ENCODE data around the gene ZBTB32. TPM values are rescaled to one million over a fixed set of nuclear protein-coding genes. Genes with fewer than 3 reads are reported as not detected.

Gene ZBTB32
- total and polyA plus RNA-seq, 2 donors = 0.09 to 2.0 TPM

- no peak overlapping the region for H3K27ac ChIP-seq (ENCODE audit: low read depth in 1 of 2, low read length in 1 of 2)
- peaks cover 17 to 24% of the 10 kb centered on the region in 2 donors for H3K27me3 ChIP-seq (ENCODE audit: control insufficient read depth in 2 of 2, insufficient read depth in 1 of 2, low read length in 1 of 2)
- WGBS = 97% methylated on average over 14 of the region's 14 CpGs
- no peak overlapping the region for H3K4me3 ChIP-seq (ENCODE audit: low read length in 2 of 2)
- peaks cover 8 to 24% of the 10 kb centered on the region in 2 donors for H3K36me3 ChIP-seq (ENCODE audit: control insufficient read depth in 2 of 2, insufficient read depth in 2 of 2, low read length in 1 of 2)
- no peak for DNase-seq (ENCODE audit: low read depth in 6 of 9, low spot score in 9 of 9)
- peaks cover 14 to 32% of the 10 kb centered on the region in 2 donors for H3K4me1 ChIP-seq (ENCODE audit: control insufficient read depth in 2 of 2, insufficient read depth in 2 of 2, low read length in 2 of 2)
- H3K9me3 ChIP-seq (ENCODE audit: control insufficient read depth in 2 of 2, insufficient read depth in 1 of 2, low read length in 1 of 2) = peaks cover 0 to 7% of the 10 kb centered on the region in 2 donors
These were observed 47.7 kb downstream of the ZBTB32 start for GRCh38 chr19:35751839-35752745.

DNA sequence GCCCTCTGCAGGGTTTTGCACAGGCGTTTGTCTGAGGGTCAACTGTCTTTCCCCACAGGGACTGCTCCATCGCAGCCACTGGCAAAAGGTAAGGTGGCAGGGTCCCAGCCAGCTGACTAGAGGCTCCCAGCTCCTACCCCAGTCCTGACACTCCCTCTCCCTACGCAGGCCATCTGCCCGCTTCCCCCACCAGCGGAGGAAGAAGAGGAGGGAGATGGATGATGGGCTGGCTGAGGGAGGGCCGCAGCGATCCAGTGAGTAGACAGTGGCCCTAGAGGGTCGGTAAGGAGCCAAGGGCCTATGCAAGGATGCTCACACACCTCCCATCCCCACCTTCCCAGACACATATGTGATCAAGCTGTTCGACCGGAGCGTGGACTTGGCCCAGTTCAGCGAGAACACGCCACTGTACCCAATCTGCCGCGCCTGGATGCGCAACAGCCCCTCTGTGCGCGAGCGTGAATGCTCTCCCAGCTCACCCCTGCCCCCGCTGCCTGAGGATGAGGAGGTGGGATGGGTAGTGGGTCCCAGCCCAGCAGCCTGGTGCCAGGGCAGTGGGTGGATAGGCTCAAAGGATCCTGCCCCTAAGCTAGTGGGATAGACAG is 48.5 kb downstream of the ZBTB32 start:
- H3K27ac ChIP-seq (ENCODE audit: low read depth in 1 of 2, low read length in 1 of 2) = no peak overlapping the region
- no peak for DNase-seq (ENCODE audit: low read depth in 6 of 9, low spot score in 9 of 9)
- H3K9me3 ChIP-seq (ENCODE audit: control insufficient read depth in 2 of 2, insufficient read depth in 1 of 2, low read length in 1 of 2) = peaks cover 0 to 10% of the 10 kb centered on the region in 2 donors
- H3K4me3 ChIP-seq (ENCODE audit: low read length in 2 of 2) = no peak overlapping the region
- H3K27me3 ChIP-seq (ENCODE audit: control insufficient read depth in 2 of 2, insufficient read depth in 1 of 2, low read length in 1 of 2) = peaks cover 20 to 29% of the 10 kb centered on the region in 2 donors
- peaks cover 8 to 24% of the 10 kb centered on the region in 2 donors for H3K36me3 ChIP-seq (ENCODE audit: control insufficient read depth in 2 of 2, insufficient read depth in 2 of 2, low read length in 1 of 2)
- H3K4me1 ChIP-seq (ENCODE audit: control insufficient read depth in 2 of 2, insufficient read depth in 2 of 2, low read length in 2 of 2) = peaks cover 18 to 34% of the 10 kb centered on the region in 2 donors
- 98% methylated on average over 20 of the region's 20 CpGs for WGBS

DNA sequence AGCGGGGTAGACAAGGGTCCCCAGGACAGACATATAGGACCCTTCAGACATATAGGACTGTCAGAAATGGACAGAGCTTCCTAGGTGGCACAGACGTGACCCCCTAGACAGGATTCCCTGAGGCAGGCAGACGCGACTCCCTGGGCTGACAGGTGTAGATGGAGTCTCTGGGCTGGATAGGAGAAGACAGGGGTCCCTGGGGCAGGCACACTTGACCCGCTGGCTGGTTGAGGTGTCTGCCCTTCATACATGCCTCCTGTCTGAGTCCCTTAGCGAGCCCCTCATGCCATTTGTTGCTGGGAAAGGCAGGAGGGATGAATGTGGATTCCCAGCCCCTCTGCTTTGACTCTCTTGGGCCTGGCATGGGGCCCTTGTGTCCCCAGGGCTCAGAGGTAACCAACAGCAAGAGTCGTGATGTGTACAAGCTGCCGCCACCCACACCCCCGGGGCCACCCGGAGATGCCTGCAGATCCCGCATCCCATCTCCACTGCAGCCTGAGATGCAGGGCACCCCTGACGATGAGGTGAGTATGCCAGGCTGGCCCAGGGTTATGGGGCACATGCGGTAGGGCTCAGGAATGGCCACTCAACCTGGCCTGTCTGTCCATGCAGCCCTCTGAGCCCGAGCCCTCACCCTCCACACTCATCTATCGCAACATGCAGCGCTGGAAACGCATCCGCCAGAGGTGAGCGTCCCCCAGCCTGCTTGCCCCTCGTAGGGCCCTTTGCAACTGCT is 49.4 kb downstream of the ZBTB32 start:
- no peak for DNase-seq (ENCODE audit: low read depth in 6 of 9, low spot score in 9 of 9)
- Histone ChIP-seq H3K4me1 (ENCODE audit: control insufficient read depth in 2 of 2, insufficient read depth in 2 of 2, low read length in 2 of 2) (peaks cover 23 to 34% of the 10 kb centered on the region in 2 donors), H3K36me3 (ENCODE audit: control insufficient read depth in 2 of 2, insufficient read depth in 2 of 2, low read length in 1 of 2) (peaks cover 8 to 24% of the 10 kb centered on the region in 2 donors), H3K4me3 (ENCODE audit: low read length in 2 of 2) (no peak overlapping the region), H3K27ac (ENCODE audit: low read depth in 1 of 2, low read length in 1 of 2) (no peak overlapping the region), H3K27me3 (ENCODE audit: control insufficient read depth in 2 of 2, insufficient read depth in 1 of 2, low read length in 1 of 2) (peaks cover 20 to 29% of the 10 kb centered on the region in 2 donors), H3K9me3 (ENCODE audit: control insufficient read depth in 2 of 2, insufficient read depth in 1 of 2, low read length in 1 of 2) (peaks cover 0 to 10% of the 10 kb centered on the region in 2 donors)
- WGBS = 98% methylated on average over 20 of the region's 20 CpGs

- 96% methylated on average over 13 of the region's 13 CpGs for WGBS
- no peak for DNase-seq (ENCODE audit: low read depth in 6 of 9, low spot score in 9 of 9)
- Histone ChIP-seq H3K4me3 (ENCODE audit: low read length in 2 of 2) (no peak overlapping the region), H3K4me1 (ENCODE audit: control insufficient read depth in 2 of 2, insufficient read depth in 2 of 2, low read length in 2 of 2) (peaks cover 25 to 33% of the 10 kb centered on the region in 2 donors), H3K9me3 (ENCODE audit: control insufficient read depth in 2 of 2, insufficient read depth in 1 of 2, low read length in 1 of 2) (peaks cover 0 to 10% of the 10 kb centered on the region in 2 donors), H3K36me3 (ENCODE audit: control insufficient read depth in 2 of 2, insufficient read depth in 2 of 2, low read length in 1 of 2) (peaks cover 8 to 29% of the 10 kb centered on the region in 2 donors), H3K27me3 (ENCODE audit: control insufficient read depth in 2 of 2, insufficient read depth in 1 of 2, low read length in 1 of 2) (peaks cover 20 to 29% of the 10 kb centered on the region in 2 donors), H3K27ac (ENCODE audit: low read depth in 1 of 2, low read length in 1 of 2) (no peak overlapping the region)
These were observed 50.2 kb downstream of the ZBTB32 start for GRCh38 chr19:35754370-35755130.

GRCh38 chr19:35755131-35755549 is 50.8 kb downstream of the ZBTB32 start:
- Histone ChIP-seq H3K27ac (ENCODE audit: low read depth in 1 of 2, low read length in 1 of 2) (no peak overlapping the region), H3K4me3 (ENCODE audit: low read length in 2 of 2) (no peak overlapping the region), H3K4me1 (ENCODE audit: control insufficient read depth in 2 of 2, insufficient read depth in 2 of 2, low read length in 2 of 2) (peaks cover 25 to 35% of the 10 kb centered on the region in 2 donors), H3K27me3 (ENCODE audit: control insufficient read depth in 2 of 2, insufficient read depth in 1 of 2, low read length in 1 of 2) (peaks cover 20 to 29% of the 10 kb centered on the region in 2 donors), H3K36me3 (ENCODE audit: control insufficient read depth in 2 of 2, insufficient read depth in 2 of 2, low read length in 1 of 2) (peaks cover 8 to 29% of the 10 kb centered on the region in 2 donors), H3K9me3 (ENCODE audit: control insufficient read depth in 2 of 2, insufficient read depth in 1 of 2, low read length in 1 of 2) (peaks cover 0 to 10% of the 10 kb centered on the region in 2 donors)
- 78% methylated on average over 17 of the region's 17 CpGs for WGBS
- DNase-seq (ENCODE audit: low read depth in 6 of 9, low spot score in 9 of 9) = no peak

DNA sequence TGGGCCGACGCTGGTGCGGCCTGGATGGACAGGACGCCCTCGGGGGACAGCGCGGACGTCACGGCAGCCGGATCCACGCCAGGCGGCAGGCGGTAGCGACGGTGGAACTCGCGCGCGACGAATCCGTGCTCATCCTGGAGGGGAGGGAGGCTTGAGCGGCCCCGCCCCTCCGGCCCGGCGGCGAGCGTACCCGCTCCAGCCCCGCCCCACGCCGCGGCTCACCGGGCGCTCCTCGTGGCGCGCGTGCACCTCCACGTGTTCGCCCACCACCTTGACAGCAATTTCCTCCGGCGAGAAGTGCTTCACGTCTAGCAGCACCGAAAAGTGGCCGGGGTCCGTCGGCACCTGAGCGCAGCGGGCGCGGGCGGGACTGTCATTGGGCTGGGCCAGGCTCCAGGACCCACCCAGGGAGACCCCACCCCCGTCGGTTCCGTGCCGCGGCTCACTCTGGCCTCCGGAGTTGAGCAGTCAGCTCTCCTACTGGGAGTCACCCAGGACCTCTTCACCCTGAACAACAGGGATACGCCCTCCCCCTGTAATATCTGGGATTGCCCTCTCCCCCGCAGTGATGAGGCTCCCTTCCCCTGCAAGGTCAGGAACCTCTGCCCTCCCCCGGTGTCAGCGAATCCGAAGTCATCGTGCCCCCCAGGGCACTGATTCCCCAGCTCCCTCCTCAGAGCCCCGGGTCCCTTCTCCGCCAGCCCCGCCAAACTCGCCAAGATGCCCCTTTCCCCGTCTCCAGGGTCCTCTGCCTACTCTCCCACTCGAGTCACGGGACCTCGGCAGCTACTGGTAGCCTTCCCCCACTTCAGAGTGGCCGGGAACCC is 51.4 kb downstream of the ZBTB32 start:
- H3K36me3 ChIP-seq (ENCODE audit: control insufficient read depth in 2 of 2, insufficient read depth in 2 of 2, low read length in 1 of 2) = peaks cover 10 to 30% of the 10 kb centered on the region in 2 donors
- peaks cover 0 to 10% of the 10 kb centered on the region in 2 donors for H3K9me3 ChIP-seq (ENCODE audit: control insufficient read depth in 2 of 2, insufficient read depth in 1 of 2, low read length in 1 of 2)
- peak in 2 of 9 donors; percentile 33 to 55 for DNase-seq (ENCODE audit: low read depth in 6 of 9, low spot score in 9 of 9)
- H3K4me3 ChIP-seq (ENCODE audit: low read length in 2 of 2) = no peak overlapping the region
- 33% methylated on average over 74 of the region's 74 CpGs for WGBS
- H3K27me3 ChIP-seq (ENCODE audit: control insufficient read depth in 2 of 2, insufficient read depth in 1 of 2, low read length in 1 of 2) = peaks cover 20 to 29% of the 10 kb centered on the region in 2 donors
- H3K4me1 ChIP-seq (ENCODE audit: control insufficient read depth in 2 of 2, insufficient read depth in 2 of 2, low read length in 2 of 2) = peaks cover 27 to 35% of the 10 kb centered on the region in 2 donors
- H3K27ac ChIP-seq (ENCODE audit: low read depth in 1 of 2, low read length in 1 of 2) = peak overlapping the region in 1 of 2 donors; percentile 44

DNA sequence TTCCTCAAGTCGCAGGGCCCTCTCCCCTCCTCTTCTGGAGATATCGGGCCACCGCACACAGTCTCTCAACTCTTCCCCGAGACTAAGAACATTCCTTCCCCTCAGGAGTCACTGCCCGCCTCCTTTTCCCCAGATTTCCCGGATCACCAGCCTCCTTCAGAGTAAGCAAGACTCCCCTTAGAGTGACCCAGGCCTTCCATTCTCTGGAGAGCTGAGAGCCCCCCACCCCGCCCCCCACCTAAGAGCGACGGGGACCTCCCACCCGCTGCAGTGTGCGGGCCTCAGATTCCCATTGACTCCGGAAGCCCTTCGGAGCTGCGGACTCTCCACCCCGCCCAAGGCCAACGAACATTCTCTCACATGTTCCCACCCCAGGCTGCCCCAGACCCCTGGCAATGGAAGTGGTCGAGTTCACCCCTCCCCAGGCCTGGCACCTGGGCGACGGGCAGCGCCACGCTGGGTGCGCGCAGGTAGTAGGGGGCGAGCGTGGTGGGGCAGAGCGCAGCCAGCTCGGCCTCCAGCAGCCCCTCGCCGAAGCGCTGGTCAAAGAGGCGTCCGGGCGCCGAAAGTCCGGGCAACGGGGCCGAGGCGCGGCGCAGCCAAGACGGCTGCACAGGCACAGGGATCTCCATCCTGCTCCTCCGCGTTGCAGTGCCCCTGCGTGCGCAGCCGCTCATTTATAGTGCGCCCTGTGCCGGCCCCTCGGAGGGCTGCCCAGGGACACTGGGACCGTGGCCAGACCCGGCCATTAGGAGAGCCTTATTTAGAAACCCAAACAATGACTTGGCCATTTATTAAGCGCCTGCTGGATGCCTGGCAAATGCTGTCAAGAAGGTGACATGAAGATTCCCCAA is 52.2 kb downstream of the ZBTB32 start, which contains the start of gene HSPB6:
HSPB6 (minus strand) TSS at position 653 of the 854 bp plus-strand sequence; CDS start at position 632, 21 bp downstream.
- no peak for DNase-seq (ENCODE audit: low read depth in 6 of 9, low spot score in 9 of 9)
- peaks cover 14 to 35% of the 10 kb centered on the region in 2 donors for H3K36me3 ChIP-seq (ENCODE audit: control insufficient read depth in 2 of 2, insufficient read depth in 2 of 2, low read length in 1 of 2)
- peaks cover 0 to 10% of the 10 kb centered on the region in 2 donors for H3K9me3 ChIP-seq (ENCODE audit: control insufficient read depth in 2 of 2, insufficient read depth in 1 of 2, low read length in 1 of 2)
- WGBS = 11% methylated on average over 52 of the region's 52 CpGs
- H3K4me1 ChIP-seq (ENCODE audit: control insufficient read depth in 2 of 2, insufficient read depth in 2 of 2, low read length in 2 of 2) = peaks cover 27 to 35% of the 10 kb centered on the region in 2 donors
- H3K4me3 ChIP-seq (ENCODE audit: low read length in 2 of 2) = peak within 1 kb of the TSS; percentile 100
- H3K27me3 ChIP-seq (ENCODE audit: control insufficient read depth in 2 of 2, insufficient read depth in 1 of 2, low read length in 1 of 2) = peaks cover 20 to 29% of the 10 kb centered on the region in 2 donors
- H3K27ac ChIP-seq (ENCODE audit: low read depth in 1 of 2, low read length in 1 of 2) = peak within 1 kb of the TSS; percentile 44 to 77
